Natural killer cell (primary cell): ENCODE results near the gene VIPR2. TPM values are rescaled to one million over a fixed set of nuclear protein-coding genes. Genes with fewer than 3 reads are reported as not detected.

Experiments used
- ATAC-seq, 3 donors: fragments of 150-1000 bp in 2 of 3; fragments of 200-7000 bp in 1 of 3; cut with Tn5 transposase; 1 replicate in 1 of 3; 2 replicates in 2 of 3; pipeline ENCODE4 v1.10.0; 2021; ENCODE audit warnings: mild to moderate bottlenecking in 2 of 3, moderate library complexity in 2 of 3
- DNase-seq, 2 donors: peaks; one replicate each; pipeline versions ENCODE4 v3.0.0 to v3.0.0-alpha.2; 2013 to 2021; ENCODE audit warnings: mixed read lengths in 1 of 2
- H3K27ac ChIP-seq: one replicate; pipeline ENCODE4 v1.5.1; 2013; ENCODE audit warnings: mild to moderate bottlenecking, low read length
- H3K27me3 ChIP-seq: one replicate; pipeline ENCODE4 v1.6.1; 2013; ENCODE audit warnings: low read length; ENCODE audit not compliant: control insufficient read depth, insufficient read depth
- H3K36me3 ChIP-seq: one replicate; pipeline ENCODE4 v1.6.1; 2013; ENCODE audit warnings: low read length; ENCODE audit not compliant: control insufficient read depth, insufficient read depth
- H3K4me1 ChIP-seq: one replicate; pipeline ENCODE4 v1.6.1; 2013; ENCODE audit warnings: low read length; ENCODE audit not compliant: control insufficient read depth, insufficient read depth
- H3K4me3 ChIP-seq: one replicate; pipeline ENCODE4 v1.5.1; 2013; ENCODE audit warnings: low read length
- H3K9me3 ChIP-seq: one replicate; pipeline ENCODE4 v1.6.1; 2013; ENCODE audit warnings: low read length; ENCODE audit not compliant: control insufficient read depth, insufficient read depth
- H3K27ac Mint-ChIP-seq, 2 donors: one replicate each; pipeline ENCODE4 v1.8.0; 2022; ENCODE audit warnings: mild to moderate bottlenecking in 2 of 2, mixed read lengths in 2 of 2, moderate library complexity in 1 of 2
- H3K27me3 Mint-ChIP-seq, 2 donors: one replicate each; pipeline ENCODE4 v1.8.0; 2022; ENCODE audit warnings: low read depth in 2 of 2, mixed read lengths in 2 of 2
- H3K36me3 Mint-ChIP-seq: one replicate; pipeline ENCODE4 v1.8.0; 2022; ENCODE audit warnings: mixed read lengths
- H3K4me1 Mint-ChIP-seq, 2 donors: one replicate each; pipeline ENCODE4 v1.8.0; 2022; ENCODE audit warnings: mixed read lengths in 2 of 2
- H3K4me3 Mint-ChIP-seq: one replicate; pipeline ENCODE4 v1.8.0; 2022; ENCODE audit warnings: mild to moderate bottlenecking, moderate library complexity, mixed read lengths
- H3K9me3 Mint-ChIP-seq, 2 donors: one replicate each; pipeline ENCODE4 v1.8.0; 2022; ENCODE audit warnings: mixed read lengths in 2 of 2
- WGBS: methylation state at CpG from one replicate; pipeline ENCODE4 v1.1.7; 2013; ENCODE audit warnings: missing lambda C conversion rate; ENCODE audit not compliant: insufficient coverage; 5-methylcytosine and 5-hydroxymethylcytosine counted together
- intact Hi-C: fragments of 100-400 bp; cut with micrococcal nuclease; formaldehyde crosslinking; loops from one replicate; pipeline ENCODE4 v1.14.2; 2022
- total RNA-seq, 4 donors: library from RNA; stranded (reverse); fragments of 120-200 nt in 1 of 4; gene quantifications; one replicate each; pipeline versions ENCODE4 v1.2.3 to v1.2.4, GENCODE V29; 2013 to 2022
- TF ChIP-seq, protein P1 (sequence below): fragments of 200-600 bp; IDR thresholded peaks from one replicate; pipeline ENCODE4 v1.8.0; 2022; ENCODE audit warnings: antibody characterized with exemption

Gene VIPR2, protein sequence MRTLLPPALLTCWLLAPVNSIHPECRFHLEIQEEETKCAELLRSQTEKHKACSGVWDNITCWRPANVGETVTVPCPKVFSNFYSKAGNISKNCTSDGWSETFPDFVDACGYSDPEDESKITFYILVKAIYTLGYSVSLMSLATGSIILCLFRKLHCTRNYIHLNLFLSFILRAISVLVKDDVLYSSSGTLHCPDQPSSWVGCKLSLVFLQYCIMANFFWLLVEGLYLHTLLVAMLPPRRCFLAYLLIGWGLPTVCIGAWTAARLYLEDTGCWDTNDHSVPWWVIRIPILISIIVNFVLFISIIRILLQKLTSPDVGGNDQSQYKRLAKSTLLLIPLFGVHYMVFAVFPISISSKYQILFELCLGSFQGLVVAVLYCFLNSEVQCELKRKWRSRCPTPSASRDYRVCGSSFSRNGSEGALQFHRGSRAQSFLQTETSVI
- total RNA-seq = 1 to 10 TPM; 2.2 to 4.9 (median 4.7) TPM
- 0.95 TPM for total RNA-seq (2013)

- under 1% methylated on average over 65 of the region's 88 CpGs for WGBS
- intact Hi-C loops = loop anchor here (5.0 kb wide), 1 partner anchor 52 kb away; no protein-coding TSS in a partner anchor
Measured at GRCh38 chr7:159144758-159145489, at the start of gene VIPR2. Gene VIPR2, minus strand, starts transcription at chr7:159144867. Its CDS starts 96 bp downstream, at chr7:159144771.

DNA sequence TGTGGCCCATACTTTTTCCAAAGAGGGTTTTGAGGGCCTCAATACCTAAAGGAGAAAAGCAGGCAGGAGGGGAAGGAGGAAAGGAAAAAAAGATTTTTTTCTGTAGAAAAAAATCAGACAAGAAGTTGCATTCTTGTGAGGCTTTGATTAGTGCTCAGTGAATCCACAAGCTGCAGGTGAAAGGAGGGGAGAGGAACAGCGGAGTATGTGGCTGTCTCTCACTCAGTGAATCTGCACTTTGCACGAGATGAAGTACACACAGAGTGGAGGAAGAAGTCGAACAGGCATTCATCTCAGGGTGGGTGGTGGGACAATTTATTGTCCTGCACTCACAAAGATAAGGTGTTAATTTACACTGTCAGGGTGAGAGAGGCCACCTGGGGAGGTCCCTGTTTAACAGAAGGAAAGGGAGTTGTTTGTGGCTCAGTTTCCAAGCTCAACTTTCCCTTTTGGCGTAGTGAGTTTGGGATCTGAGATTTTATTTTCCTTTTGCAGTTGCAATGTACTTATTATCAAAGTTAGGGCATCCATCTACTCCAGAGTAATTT lies 49.0 kb upstream of the VIPR2 start:
- no peak for DNase-seq
- Histone ChIP-seq H3K4me3 (no peak overlapping the region), H3K27me3 (no peaks in the 10 kb centered on the region), H3K36me3 (no peaks in the 10 kb centered on the region), H3K27ac (no peak overlapping the region), H3K9me3 (no peaks in the 10 kb centered on the region), H3K4me1 (peaks cover 70% of the 10 kb centered on the region)
- no peak for ATAC-seq
- Mint-ChIP-seq H3K4me1 (peaks cover 57 to 68% of the 10 kb centered on the region in 2 donors), H3K9me3 (no peaks in the 10 kb centered on the region), H3K27ac (peak overlapping the region; percentile 70 to 100), H3K36me3 (peaks cover 12% of the 10 kb centered on the region), H3K27me3 (no peaks in the 10 kb centered on the region), H3K4me3 (peak overlapping the region; percentile 69)
- intact Hi-C loops = no loop called here
- TF ChIP-seq, protein P1, sequence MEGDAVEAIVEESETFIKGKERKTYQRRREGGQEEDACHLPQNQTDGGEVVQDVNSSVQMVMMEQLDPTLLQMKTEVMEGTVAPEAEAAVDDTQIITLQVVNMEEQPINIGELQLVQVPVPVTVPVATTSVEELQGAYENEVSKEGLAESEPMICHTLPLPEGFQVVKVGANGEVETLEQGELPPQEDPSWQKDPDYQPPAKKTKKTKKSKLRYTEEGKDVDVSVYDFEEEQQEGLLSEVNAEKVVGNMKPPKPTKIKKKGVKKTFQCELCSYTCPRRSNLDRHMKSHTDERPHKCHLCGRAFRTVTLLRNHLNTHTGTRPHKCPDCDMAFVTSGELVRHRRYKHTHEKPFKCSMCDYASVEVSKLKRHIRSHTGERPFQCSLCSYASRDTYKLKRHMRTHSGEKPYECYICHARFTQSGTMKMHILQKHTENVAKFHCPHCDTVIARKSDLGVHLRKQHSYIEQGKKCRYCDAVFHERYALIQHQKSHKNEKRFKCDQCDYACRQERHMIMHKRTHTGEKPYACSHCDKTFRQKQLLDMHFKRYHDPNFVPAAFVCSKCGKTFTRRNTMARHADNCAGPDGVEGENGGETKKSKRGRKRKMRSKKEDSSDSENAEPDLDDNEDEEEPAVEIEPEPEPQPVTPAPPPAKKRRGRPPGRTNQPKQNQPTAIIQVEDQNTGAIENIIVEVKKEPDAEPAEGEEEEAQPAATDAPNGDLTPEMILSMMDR = no peak
- WGBS = 75% methylated on average over 4 of the region's 4 CpGs

More at GRCh38 chr7:159144758-159145489, at the start of gene VIPR2:
- TF ChIP-seq, protein P1 = no peak
- Histone ChIP-seq H3K27me3 (peaks cover 2% of the 10 kb centered on the region), H3K27ac (no peak within 1 kb of the TSS), H3K9me3 (no peaks in the 10 kb centered on the region), H3K4me3 (peak within 1 kb of the TSS; percentile 45), H3K4me1 (peaks cover 12% of the 10 kb centered on the region), H3K36me3 (no peaks in the 10 kb centered on the region)
- ATAC-seq (peak; percentile 79 to 82 (median 82)), DNase-seq (peak; percentile 29 to 55)
- Mint-ChIP-seq H3K27ac (peak within 1 kb of the TSS in 1 of 2 donors; percentile 63), H3K27me3 (peaks cover 3 to 11% of the 10 kb centered on the region in 2 donors), H3K4me1 (peaks cover 0 to 12% of the 10 kb centered on the region in 2 donors), H3K4me3 (peak within 1 kb of the TSS; percentile 84), H3K9me3 (no peaks in the 10 kb centered on the region), H3K36me3 (no peaks in the 10 kb centered on the region)

DNA sequence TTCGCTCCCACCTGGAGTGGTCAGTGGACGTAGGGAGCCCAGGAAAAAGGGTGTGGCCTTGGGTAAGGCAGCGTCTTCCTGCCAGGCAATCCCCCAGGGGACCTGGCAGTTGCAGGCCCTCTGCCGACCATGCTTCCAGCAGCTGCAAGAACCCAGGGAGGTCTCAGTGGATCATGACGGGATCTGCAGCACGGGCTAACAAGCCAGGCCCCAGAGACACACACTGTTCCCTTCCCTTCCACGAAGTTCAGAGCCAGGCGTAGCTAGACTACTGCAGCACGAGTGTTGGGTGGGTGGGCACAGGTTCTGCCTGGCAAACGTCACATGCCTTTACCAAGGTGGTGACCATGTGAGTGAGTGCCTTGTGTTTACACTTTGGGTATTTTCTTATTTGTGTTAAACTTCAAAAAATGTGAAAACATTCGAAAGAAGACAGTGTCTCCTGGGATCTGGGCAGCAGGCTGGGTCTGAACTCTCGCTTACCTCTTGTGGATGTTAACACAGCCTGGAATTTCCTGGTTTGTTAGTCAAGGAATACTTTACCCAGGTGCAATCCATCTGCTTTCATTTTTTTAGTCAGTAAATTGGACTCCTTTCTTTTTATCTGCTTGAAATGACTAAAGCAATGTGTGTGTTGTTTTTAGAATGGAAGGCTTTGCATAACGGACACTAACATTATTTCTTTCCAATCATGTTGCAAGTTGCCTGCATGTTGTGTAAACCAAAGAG lies 48.2 kb upstream of the VIPR2 start:
- Histone ChIP-seq H3K9me3 (no peaks in the 10 kb centered on the region), H3K36me3 (no peaks in the 10 kb centered on the region), H3K4me1 (peaks cover 62% of the 10 kb centered on the region), H3K4me3 (no peak overlapping the region), H3K27ac (no peak overlapping the region), H3K27me3 (no peaks in the 10 kb centered on the region)
- DNase-seq (no peak), ATAC-seq (no peak)
- WGBS = 90% methylated on average over 13 of the region's 13 CpGs
- peaks cover 50 to 60% of the 10 kb centered on the region in 2 donors for H3K4me1 Mint-ChIP-seq
- peak overlapping the region; percentile 69 for H3K4me3 Mint-ChIP-seq
- H3K27ac Mint-ChIP-seq = peak overlapping the region; percentile 70 to 100
- H3K9me3 Mint-ChIP-seq = no peaks in the 10 kb centered on the region
- intact Hi-C loops = no loop called here
- H3K27me3 Mint-ChIP-seq = no peaks in the 10 kb centered on the region
- peaks cover 12% of the 10 kb centered on the region for H3K36me3 Mint-ChIP-seq
- TF ChIP-seq, protein P1 = no peak
